WTC11 (cell line): ENCODE results near the gene RHBDD1. TPM values are rescaled to one million over a fixed set of nuclear protein-coding genes. Genes with fewer than 3 reads are reported as not detected.

Source experiments
- ATF3 ChIP-seq: sonication (generic); formaldehyde crosslinking; conservative IDR thresholded peaks from 2 replicates; pipeline ENCODE4 v1.8.1; 2022; ENCODE audit warnings: mild to moderate bottlenecking, missing genetic modification reagents
- CBFB ChIP-seq: sonication (generic); formaldehyde crosslinking; IDR thresholded peaks from 2 replicates; pipeline ENCODE4 v1.8.1; 2022; ENCODE audit warnings: mild to moderate bottlenecking, low read depth, missing genetic modification reagents
- CREM ChIP-seq: sonication (generic); formaldehyde crosslinking; IDR thresholded peaks from 2 replicates; pipeline ENCODE4 v1.8.1; 2022; ENCODE audit warnings: mild to moderate bottlenecking, missing genetic modification reagents, moderate library complexity
- E2F4 ChIP-seq: sonication (generic); formaldehyde crosslinking; IDR thresholded peaks from 2 replicates; pipeline ENCODE4 v1.8.1; 2022; ENCODE audit warnings: low read depth, mild to moderate bottlenecking, moderate library complexity, missing genetic modification reagents, borderline replicate concordance
- EMX1 ChIP-seq: fragments of 250-450 bp; sonication (Bioruptor Pico); IDR thresholded peaks from 2 replicates; pipeline ENCODE4 v1.8.0; 2021; ENCODE audit warnings: mild to moderate bottlenecking
- ERG ChIP-seq: fragments of 250-450 bp; sonication (Bioruptor Pico); IDR thresholded peaks from 2 replicates; pipeline ENCODE4 v1.8.0; 2021; ENCODE audit warnings: mild to moderate bottlenecking
- ETV6 ChIP-seq: sonication (generic); formaldehyde crosslinking; IDR thresholded peaks from 2 replicates; pipeline ENCODE4 v1.8.1; 2022; ENCODE audit warnings: mild to moderate bottlenecking, missing genetic modification reagents
- FOXJ3 ChIP-seq: sonication (generic); formaldehyde crosslinking; IDR thresholded peaks from 2 replicates; pipeline ENCODE4 v1.9.0; 2021; ENCODE audit warnings: missing genetic modification reagents, mild to moderate bottlenecking, borderline replicate concordance
- JUN ChIP-seq: sonication (generic); formaldehyde crosslinking; IDR thresholded peaks from 2 replicates; pipeline ENCODE4 v1.8.0; 2023; ENCODE audit warnings: mild to moderate bottlenecking, missing genetic modification reagents
- KAT7 ChIP-seq: sonication (generic); formaldehyde crosslinking; IDR thresholded peaks from 2 replicates; pipeline ENCODE4 v1.8.1; 2023; ENCODE audit warnings: missing genetic modification reagents, mild to moderate bottlenecking, borderline replicate concordance
- NFATC4 ChIP-seq: fragments of 250-450 bp; sonication (Bioruptor Pico); IDR thresholded peaks from 2 replicates; pipeline ENCODE4 v1.9.0; 2021; ENCODE audit warnings: mild to moderate bottlenecking
- ZBTB21 ChIP-seq: sonication (generic); formaldehyde crosslinking; IDR thresholded peaks from 2 replicates; pipeline ENCODE4 v1.8.1; 2023; ENCODE audit warnings: mild to moderate bottlenecking, missing genetic modification reagents, borderline replicate concordance
- ZNF423 ChIP-seq: fragments of 250-450 bp; sonication (Bioruptor Pico); IDR thresholded peaks from 2 replicates; pipeline ENCODE4 v2.1.2; 2022; ENCODE audit warnings: mild to moderate bottlenecking, moderate library complexity
- ZNF512 ChIP-seq: sonication (generic); formaldehyde crosslinking; IDR thresholded peaks from 2 replicates; pipeline ENCODE4 v1.8.1; 2022; ENCODE audit warnings: missing genetic modification reagents, borderline replicate concordance
- ZNF532 ChIP-seq: fragments of 250-450 bp; sonication (Bioruptor Pico); IDR thresholded peaks from 2 replicates; pipeline ENCODE4 v1.9.0; 2021; ENCODE audit warnings: mild to moderate bottlenecking, borderline replicate concordance
- ZNF671 ChIP-seq: fragments of 250-450 bp; sonication (Bioruptor Pico); IDR thresholded peaks from 2 replicates; pipeline ENCODE4 v1.8.0; 2021; ENCODE audit warnings: mild to moderate bottlenecking
- ZSCAN18 ChIP-seq: fragments of 250-450 bp; sonication (Bioruptor Pico); IDR thresholded peaks from 2 replicates; pipeline ENCODE4 v2.1.2; 2022; ENCODE audit warnings: mild to moderate bottlenecking, moderate library complexity
- total RNA-seq: library from RNA; stranded (reverse); gene quantifications from 3 replicates; pipeline ENCODE4 v1.2.3, GENCODE V29; 2021
- TF ChIP-seq, protein P1 (sequence below): sonication (generic); formaldehyde crosslinking; IDR thresholded peaks from 2 replicates; pipeline ENCODE4 v1.8.1; 2023; ENCODE audit warnings: mild to moderate bottlenecking, missing genetic modification reagents, moderate library complexity
- TF ChIP-seq, protein P2 (sequence below): sonication (generic); formaldehyde crosslinking; IDR thresholded peaks from 2 replicates; pipeline ENCODE4 v1.8.1; 2022; ENCODE audit warnings: mild to moderate bottlenecking, moderate library complexity, missing genetic modification reagents
- TF ChIP-seq, protein P3 (sequence below): fragments of 250-450 bp; sonication (Bioruptor Pico); IDR thresholded peaks from 2 replicates; pipeline ENCODE4 v1.9.0; 2021; ENCODE audit warnings: mild to moderate bottlenecking
- TF ChIP-seq, protein P4 (sequence below): sonication (generic); formaldehyde crosslinking; IDR thresholded peaks from 2 replicates; pipeline ENCODE4 v1.8.1; 2023; ENCODE audit warnings: mild to moderate bottlenecking, missing genetic modification reagents

Gene RHBDD1
- total RNA-seq, 1 experiment from 2014 or later: 25.7 TPM

GRCh38 chr2:226798422-226799210 is 37.2 kb upstream of the RHBDD1 start (continued):
- TF ChIP-seq EMX1 (CRISPR knock-in tag) (no peak), ZNF671 (CRISPR knock-in tag) (no peak), ZSCAN18 (CRISPR knock-in tag) (no peak), ERG (CRISPR knock-in tag) (no peak), FOXJ3 (CRISPR knock-in tag) (no peak), E2F4 (CRISPR knock-in tag) (peak; percentile 74; the same call in 1 of the 2 replicates), JUN (no peak), CBFB (CRISPR knock-in tag) (0 out of 2 replicates have a peak, but pooled peaks have one; percentile 42), KAT7 (peak; percentile 95), NFATC4 (CRISPR knock-in tag) (no peak), ZNF423 (no peak), ATF3 (CRISPR knock-in tag) (no peak), ZNF512 (CRISPR knock-in tag) (peak; percentile 42; the same call in 1 of the 2 replicates), CREM (peak; percentile 82; the same call in 1 of the 2 replicates), ZBTB21 (no peak), ETV6 (no peak), ZNF532 (CRISPR knock-in tag) (no peak)
- TF ChIP-seq, protein P1, sequence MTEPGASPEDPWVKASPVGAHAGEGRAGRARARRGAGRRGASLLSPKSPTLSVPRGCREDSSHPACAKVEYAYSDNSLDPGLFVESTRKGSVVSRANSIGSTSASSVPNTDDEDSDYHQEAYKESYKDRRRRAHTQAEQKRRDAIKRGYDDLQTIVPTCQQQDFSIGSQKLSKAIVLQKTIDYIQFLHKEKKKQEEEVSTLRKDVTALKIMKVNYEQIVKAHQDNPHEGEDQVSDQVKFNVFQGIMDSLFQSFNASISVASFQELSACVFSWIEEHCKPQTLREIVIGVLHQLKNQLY (CRISPR knock-in tag): no peak
- TF ChIP-seq, protein P2, sequence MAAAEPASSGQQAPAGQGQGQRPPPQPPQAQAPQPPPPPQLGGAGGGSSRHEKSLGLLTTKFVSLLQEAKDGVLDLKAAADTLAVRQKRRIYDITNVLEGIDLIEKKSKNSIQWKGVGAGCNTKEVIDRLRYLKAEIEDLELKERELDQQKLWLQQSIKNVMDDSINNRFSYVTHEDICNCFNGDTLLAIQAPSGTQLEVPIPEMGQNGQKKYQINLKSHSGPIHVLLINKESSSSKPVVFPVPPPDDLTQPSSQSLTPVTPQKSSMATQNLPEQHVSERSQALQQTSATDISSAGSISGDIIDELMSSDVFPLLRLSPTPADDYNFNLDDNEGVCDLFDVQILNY (CRISPR knock-in tag): no peak; the same call in 1 of the 2 replicates
- TF ChIP-seq, protein P3, sequence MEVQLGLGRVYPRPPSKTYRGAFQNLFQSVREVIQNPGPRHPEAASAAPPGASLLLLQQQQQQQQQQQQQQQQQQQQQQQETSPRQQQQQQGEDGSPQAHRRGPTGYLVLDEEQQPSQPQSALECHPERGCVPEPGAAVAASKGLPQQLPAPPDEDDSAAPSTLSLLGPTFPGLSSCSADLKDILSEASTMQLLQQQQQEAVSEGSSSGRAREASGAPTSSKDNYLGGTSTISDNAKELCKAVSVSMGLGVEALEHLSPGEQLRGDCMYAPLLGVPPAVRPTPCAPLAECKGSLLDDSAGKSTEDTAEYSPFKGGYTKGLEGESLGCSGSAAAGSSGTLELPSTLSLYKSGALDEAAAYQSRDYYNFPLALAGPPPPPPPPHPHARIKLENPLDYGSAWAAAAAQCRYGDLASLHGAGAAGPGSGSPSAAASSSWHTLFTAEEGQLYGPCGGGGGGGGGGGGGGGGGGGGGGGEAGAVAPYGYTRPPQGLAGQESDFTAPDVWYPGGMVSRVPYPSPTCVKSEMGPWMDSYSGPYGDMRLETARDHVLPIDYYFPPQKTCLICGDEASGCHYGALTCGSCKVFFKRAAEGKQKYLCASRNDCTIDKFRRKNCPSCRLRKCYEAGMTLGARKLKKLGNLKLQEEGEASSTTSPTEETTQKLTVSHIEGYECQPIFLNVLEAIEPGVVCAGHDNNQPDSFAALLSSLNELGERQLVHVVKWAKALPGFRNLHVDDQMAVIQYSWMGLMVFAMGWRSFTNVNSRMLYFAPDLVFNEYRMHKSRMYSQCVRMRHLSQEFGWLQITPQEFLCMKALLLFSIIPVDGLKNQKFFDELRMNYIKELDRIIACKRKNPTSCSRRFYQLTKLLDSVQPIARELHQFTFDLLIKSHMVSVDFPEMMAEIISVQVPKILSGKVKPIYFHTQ: no peak
- TF ChIP-seq, protein P4, sequence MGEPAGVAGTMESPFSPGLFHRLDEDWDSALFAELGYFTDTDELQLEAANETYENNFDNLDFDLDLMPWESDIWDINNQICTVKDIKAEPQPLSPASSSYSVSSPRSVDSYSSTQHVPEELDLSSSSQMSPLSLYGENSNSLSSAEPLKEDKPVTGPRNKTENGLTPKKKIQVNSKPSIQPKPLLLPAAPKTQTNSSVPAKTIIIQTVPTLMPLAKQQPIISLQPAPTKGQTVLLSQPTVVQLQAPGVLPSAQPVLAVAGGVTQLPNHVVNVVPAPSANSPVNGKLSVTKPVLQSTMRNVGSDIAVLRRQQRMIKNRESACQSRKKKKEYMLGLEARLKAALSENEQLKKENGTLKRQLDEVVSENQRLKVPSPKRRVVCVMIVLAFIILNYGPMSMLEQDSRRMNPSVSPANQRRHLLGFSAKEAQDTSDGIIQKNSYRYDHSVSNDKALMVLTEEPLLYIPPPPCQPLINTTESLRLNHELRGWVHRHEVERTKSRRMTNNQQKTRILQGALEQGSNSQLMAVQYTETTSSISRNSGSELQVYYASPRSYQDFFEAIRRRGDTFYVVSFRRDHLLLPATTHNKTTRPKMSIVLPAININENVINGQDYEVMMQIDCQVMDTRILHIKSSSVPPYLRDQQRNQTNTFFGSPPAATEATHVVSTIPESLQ: no peak
